K562 (cell line): ENCODE results near the gene NPDC1. TPM values are rescaled to one million over a fixed set of nuclear protein-coding genes. Genes with fewer than 3 reads are reported as not detected.

Source experiments
- FOXJ2 ChIP-seq: fragments of 200-800 bp; sonication (Bioruptor generic); IDR thresholded peaks from 2 replicates; pipeline ENCODE4 v1.6.1; 2016; ENCODE audit warnings: missing genetic modification characterization, missing compliant biosample characterization
- GTF2A2 ChIP-seq: IDR thresholded peaks from 2 replicates; pipeline ENCODE4 v1.6.1; 2016; ENCODE audit warnings: mild to moderate bottlenecking, missing genetic modification characterization, missing compliant biosample characterization
- LCOR ChIP-seq: sonication (generic); formaldehyde crosslinking; IDR thresholded peaks from 2 replicates; pipeline ENCODE4 v1.8.0; 2022; ENCODE audit warnings: mild to moderate bottlenecking, missing genetic modification reagents
- NFRKB ChIP-seq: fragments of 450-650 bp; IDR thresholded peaks from 2 replicates; pipeline ENCODE4 v1.6.1; 2016; ENCODE audit warnings: low read depth
- SMAD4 ChIP-seq: fragments of 250-450 bp; sonication (Bioruptor Pico); conservative IDR thresholded peaks from 2 replicates; pipeline ENCODE4 v1.8.0; 2021; ENCODE audit warnings: inconsistent platforms, mild to moderate bottlenecking, moderate library complexity
- SRF ChIP-seq, 2 experiments: fragments of 250-450, 450-650 bp in 1 of 2; sonication (Bioruptor Pico) in 1 of 2; sonication (generic) in 1 of 2; formaldehyde crosslinking; IDR thresholded peaks; 2 replicates each; pipeline versions ENCODE4 v1.5.0 to v1.5.1; 2020 to 2022; ENCODE audit warnings: mild to moderate bottlenecking in 1 of 2, missing genetic modification reagents in 1 of 2
- ZBTB11 ChIP-seq, 3 experiments: fragments of 200-800 bp in 1 of 3; fragments of 250-450 bp in 1 of 3; fragments of 450-650 bp in 1 of 3; sonication (Bioruptor Pico) in 1 of 3; sonication (Bioruptor generic) in 1 of 3; formaldehyde crosslinking in 1 of 3; IDR thresholded peaks; 2 replicates each; pipeline versions ENCODE4 v1.6.1 to v1.8.0; 2016 to 2022; ENCODE audit warnings: mild to moderate bottlenecking in 2 of 3, missing genetic modification characterization in 2 of 3, missing compliant biosample characterization in 1 of 3, moderate library complexity in 1 of 3
- ZKSCAN8 ChIP-seq: fragments of 200-800 bp; sonication (Bioruptor generic); IDR thresholded peaks from 2 replicates; pipeline ENCODE4 v1.6.1; 2016; ENCODE audit warnings: missing genetic modification characterization, missing compliant biosample characterization
- ZNF175 ChIP-seq: fragments of 200-800 bp; sonication (Bioruptor generic); IDR thresholded peaks from 2 replicates; pipeline ENCODE4 v1.6.1; 2016; ENCODE audit warnings: low read depth, mild to moderate bottlenecking, missing genetic modification characterization, missing compliant biosample characterization
- ZNF644 ChIP-seq: fragments of 200-800 bp; sonication (Bioruptor generic); IDR thresholded peaks from 2 replicates; pipeline ENCODE4 v1.6.1; 2016; ENCODE audit warnings: low read depth, missing genetic modification characterization, missing compliant biosample characterization
- polyA plus RNA-seq, 8 experiments: library from polyadenylated mRNA; depleted of rRNA in 4 of 8; stranded (reverse) in 5 of 8; unstranded in 3 of 8; fragments of >200 nt; fragmentation: Nextera tagmentation in 2 of 8; fragmentation: Illumina TruSeq in 1 of 8; extraction: Ambion mirVana in 2 of 8; extraction: Trizol in 1 of 8; gene quantifications; 2 replicates each; pipeline versions ENCODE4 v1.2.1 to v1.2.3, GENCODE V29; 2011 to 2014; ENCODE audit warnings: inconsistent platforms in 1 of 8, missing spikeins in 1 of 8
- total RNA-seq, 7 experiments: library from RNA; depleted of rRNA in 6 of 7; stranded (reverse); fragments of >200 nt in 6 of 7; fragmentation: Illumina TruSeq in 2 of 7; extraction: Trizol in 2 of 7; gene quantifications; 2 replicates each; pipeline versions ENCODE4 v1.2.1 to v1.2.3, GENCODE V29; 2011 to 2021; ENCODE audit warnings: low replicate concordance in 1 of 7
- TF ChIP-seq, protein P1 (sequence below), 2 experiments: fragments of 450-650 bp; formaldehyde crosslinking in 1 of 2; IDR thresholded peaks; 2 replicates each; pipeline versions ENCODE4 v1.4.0 to v1.6.1; 2014 to 2020; ENCODE audit warnings: mild to moderate bottlenecking in 2 of 2, borderline replicate concordance in 1 of 2, low read depth in 1 of 2
- TF ChIP-seq, protein P2 (sequence below), 2 experiments: fragments of 200-800 bp in 1 of 2; sonication (Bioruptor generic) in 1 of 2; sonication (generic) in 1 of 2; formaldehyde crosslinking in 1 of 2; IDR thresholded peaks in 1 of 2; conservative IDR thresholded peaks in 1 of 2; 2 replicates each; pipeline versions ENCODE4 v1.5.0 to v1.6.1; 2016 to 2020; ENCODE audit warnings: missing compliant biosample characterization in 1 of 2, missing genetic modification characterization in 1 of 2, missing genetic modification reagents in 1 of 2

NPDC1 gene
- total and polyA plus RNA-seq, 9 of the 15 experiments (the other 6 are each of a cell fraction or from before 2014, with no cell fraction given), result 0.06 to 2.1 (median 0.53) TPM; not detected in 3

- TF ChIP-seq, protein P1, sequence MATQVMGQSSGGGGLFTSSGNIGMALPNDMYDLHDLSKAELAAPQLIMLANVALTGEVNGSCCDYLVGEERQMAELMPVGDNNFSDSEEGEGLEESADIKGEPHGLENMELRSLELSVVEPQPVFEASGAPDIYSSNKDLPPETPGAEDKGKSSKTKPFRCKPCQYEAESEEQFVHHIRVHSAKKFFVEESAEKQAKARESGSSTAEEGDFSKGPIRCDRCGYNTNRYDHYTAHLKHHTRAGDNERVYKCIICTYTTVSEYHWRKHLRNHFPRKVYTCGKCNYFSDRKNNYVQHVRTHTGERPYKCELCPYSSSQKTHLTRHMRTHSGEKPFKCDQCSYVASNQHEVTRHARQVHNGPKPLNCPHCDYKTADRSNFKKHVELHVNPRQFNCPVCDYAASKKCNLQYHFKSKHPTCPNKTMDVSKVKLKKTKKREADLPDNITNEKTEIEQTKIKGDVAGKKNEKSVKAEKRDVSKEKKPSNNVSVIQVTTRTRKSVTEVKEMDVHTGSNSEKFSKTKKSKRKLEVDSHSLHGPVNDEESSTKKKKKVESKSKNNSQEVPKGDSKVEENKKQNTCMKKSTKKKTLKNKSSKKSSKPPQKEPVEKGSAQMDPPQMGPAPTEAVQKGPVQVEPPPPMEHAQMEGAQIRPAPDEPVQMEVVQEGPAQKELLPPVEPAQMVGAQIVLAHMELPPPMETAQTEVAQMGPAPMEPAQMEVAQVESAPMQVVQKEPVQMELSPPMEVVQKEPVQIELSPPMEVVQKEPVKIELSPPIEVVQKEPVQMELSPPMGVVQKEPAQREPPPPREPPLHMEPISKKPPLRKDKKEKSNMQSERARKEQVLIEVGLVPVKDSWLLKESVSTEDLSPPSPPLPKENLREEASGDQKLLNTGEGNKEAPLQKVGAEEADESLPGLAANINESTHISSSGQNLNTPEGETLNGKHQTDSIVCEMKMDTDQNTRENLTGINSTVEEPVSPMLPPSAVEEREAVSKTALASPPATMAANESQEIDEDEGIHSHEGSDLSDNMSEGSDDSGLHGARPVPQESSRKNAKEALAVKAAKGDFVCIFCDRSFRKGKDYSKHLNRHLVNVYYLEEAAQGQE (IDR thresholded peaks at IDR 0.05; ENCODE audit: borderline replicate concordance), result 0 out of 2 replicates have a peak, but pooled peaks have one; percentile 24
- TF ChIP-seq, protein P1 (CRISPR knock-in tag; IDR thresholded peaks at IDR 0.05; ENCODE audit: low read depth), result no peak
- TF ChIP-seq SRF (CRISPR knock-in tag; IDR thresholded peaks at IDR 0.05) (peak in 1 of 2 experiments; percentile 92; a peak in 2 of 4 replicates), SMAD4 (CRISPR knock-in tag) (0 out of 2 replicates have a peak, but pooled peaks have one; percentile 11), LCOR (CRISPR knock-in tag) (0 out of 2 replicates have a peak, but pooled peaks have one; percentile 16), GTF2A2 (peak; percentile 54; the same call in 1 of the 2 replicates), NFRKB (0 out of 2 replicates have a peak, but pooled peaks have one; percentile 7), ZNF644 (peak; percentile 95), FOXJ2 (tag) (no peak), ZNF175 (peak; percentile 87; the same call in 1 of the 2 replicates), ZKSCAN8 (peak; percentile 83), ZBTB11 (CRISPR knock-in tag; IDR thresholded peaks at IDR 0.05) (peak in 1 of 3 experiments; percentile 75; a peak in 2 of 6 replicates)
- TF ChIP-seq, protein P2, sequence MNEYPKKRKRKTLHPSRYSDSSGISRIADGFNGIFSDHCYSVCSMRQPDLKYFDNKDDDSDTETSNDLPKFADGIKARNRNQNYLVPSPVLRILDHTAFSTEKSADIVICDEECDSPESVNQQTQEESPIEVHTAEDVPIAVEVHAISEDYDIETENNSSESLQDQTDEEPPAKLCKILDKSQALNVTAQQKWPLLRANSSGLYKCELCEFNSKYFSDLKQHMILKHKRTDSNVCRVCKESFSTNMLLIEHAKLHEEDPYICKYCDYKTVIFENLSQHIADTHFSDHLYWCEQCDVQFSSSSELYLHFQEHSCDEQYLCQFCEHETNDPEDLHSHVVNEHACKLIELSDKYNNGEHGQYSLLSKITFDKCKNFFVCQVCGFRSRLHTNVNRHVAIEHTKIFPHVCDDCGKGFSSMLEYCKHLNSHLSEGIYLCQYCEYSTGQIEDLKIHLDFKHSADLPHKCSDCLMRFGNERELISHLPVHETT (CRISPR knock-in tag; conservative IDR thresholded peaks at IDR 0.05 in 1 of 2, IDR thresholded peaks at IDR 0.05 in 1 of 2), result peak in 1 of 2 experiments; percentile 93; a peak in 2 of 4 replicates
These were observed 29.3 kb upstream of the NPDC1 start (continued) for GRCh38 chr9:137075275-137075775.
